ENCODE results near the gene PSAPL1.

PSAPL1 gene

DNA sequence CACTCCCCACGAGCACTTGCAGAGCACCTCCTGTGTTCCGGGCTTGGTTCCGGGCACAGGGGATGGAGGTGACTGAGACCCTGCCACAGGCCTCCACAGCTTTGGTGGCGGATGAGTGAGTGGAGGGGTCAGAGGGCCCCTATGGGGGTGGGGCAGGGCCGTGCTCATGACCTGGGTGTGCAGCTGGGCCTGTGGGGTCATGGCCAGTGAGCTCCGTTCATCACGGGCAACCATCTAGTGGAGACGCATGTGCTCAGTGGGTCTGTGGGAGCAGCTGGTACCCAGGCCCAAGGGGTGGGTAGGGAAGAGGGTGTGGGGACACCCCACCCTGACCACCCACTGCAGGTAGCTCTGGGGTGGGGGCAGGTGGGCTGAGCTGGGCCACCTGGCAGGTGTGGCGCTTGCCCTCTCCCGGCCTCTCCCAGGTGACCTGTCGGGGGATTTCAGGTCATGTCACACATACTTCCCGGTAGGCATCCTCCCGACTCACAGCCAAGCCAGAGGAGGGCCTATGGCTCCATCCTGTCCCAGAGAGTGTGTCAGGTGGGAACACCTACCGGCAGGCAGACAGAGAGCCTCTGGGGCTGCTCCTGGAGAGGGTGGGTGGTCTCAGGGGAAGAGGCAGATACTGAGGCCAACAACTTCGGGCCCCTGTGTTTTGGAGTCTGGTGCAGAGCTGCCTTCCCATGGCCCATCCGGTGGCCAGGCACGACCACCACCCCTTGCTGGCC, 3.6 kb downstream of the PSAPL1 start:
- DNase-seq (ENCODE audit: low spot score): no peak

DNA sequence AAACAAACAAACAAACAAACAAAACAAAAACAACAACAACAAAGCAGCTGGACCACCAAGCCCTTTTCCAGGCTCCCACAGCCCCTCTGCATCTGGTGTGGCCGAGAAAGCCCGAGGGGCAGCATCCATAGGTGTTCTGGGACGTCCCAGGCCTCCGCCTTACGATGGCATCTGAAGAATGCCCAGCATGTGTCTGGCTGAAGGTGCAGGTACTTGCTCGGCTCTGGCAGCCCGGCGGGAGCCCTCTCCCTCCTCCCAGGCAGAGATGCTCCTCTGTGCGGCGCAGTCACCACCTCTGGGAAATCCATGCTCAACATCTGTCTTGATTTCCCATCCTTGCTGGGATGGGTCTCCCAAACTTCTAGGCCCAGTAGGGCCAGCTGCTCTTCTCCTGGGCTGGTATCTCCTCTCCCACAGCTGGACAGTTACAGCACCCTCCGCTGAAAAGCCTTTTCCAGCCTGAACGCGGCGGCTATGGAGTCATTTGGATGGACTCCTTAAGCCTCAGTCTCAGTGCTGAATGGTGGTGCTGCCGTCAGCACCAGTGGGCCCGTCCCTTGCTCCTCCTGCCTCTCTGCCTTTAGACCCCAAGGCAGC, 4.3 kb downstream of the PSAPL1 start:
- DNase-seq (ENCODE audit: low spot score): no peak

DNA sequence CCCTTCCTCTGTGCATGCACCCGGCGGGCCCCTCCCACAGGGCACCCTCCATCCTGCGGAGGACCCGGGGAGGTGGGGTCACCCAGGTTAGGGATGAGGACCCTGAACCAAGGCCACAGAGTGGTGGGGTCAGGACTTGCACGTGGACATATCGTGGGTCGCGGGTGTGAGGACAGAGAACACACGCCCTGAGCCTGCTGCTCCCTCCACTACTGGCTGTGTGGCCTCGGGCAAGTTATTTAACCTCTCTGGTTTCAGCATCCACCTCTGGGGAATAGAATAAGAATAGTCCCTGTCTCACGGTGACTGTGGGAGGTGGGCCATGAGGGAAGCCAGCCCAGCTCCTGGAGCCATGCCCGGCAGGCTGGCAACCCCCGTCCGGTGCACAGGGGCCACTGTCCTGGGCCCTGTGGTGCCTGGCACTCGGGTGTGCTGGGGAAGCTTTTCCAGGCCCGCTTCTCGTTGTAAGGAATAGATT, 5.1 kb downstream of the PSAPL1 start:
- DNase-seq (ENCODE audit: low spot score): no peak

DNA sequence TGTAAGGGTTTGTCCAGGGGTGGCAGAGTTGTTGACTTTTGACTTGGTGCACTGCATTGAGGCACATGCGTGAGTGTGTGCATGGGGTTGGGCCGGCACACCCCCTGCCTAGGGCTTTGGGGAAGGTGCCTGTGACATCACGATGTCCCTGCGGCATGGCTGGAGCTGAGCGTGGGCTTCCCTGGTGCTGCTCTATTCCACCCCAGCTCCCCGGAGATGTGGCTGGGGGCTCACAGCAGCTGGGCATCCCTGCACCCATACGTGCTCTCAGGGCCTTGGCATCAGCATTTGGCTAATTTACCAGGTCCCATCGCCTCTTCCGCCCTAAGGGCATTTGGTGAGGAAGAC, 5.7 kb downstream of the PSAPL1 start:
- DNase-seq (ENCODE audit: low spot score): no peak

DNA sequence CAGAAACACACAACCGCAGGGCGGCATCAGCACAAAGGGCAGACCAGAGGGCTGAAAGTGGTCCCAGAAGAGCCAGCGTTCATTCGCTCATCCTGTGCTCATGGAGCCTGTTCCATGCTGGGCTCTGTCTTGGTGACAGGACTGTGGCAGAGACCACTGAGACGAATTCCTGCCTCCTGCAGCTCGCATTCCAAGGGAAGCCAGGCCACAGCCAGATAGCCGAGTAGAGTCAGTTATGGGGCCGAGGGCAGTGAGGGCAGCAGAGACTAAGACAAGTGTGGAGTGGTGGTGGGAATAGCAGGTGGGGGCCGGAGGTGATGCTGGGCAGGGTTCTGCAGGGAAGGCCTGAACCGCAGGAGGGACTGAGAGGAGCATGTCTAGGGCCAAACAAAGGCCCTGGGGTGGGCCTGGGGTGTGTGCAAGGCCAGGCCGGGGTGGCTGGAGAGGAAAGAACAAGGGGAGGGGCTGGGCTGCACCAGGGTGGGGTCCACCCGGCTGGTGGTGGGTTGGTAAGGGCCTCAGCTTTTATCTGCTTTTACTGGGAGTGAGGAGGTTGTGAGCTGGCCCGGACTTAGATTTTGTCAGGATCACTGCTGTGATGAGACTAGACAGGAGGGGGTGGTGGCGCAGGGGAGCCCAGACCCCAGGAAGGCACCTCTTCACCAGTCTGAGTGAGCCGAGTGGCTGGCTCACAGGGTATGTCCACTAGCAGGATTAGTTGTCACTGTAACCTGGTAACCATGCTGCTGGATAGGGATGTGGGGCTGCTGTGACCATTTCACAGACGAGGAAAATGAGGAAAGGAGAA, 6.3 kb downstream of the PSAPL1 start:
- no peak for DNase-seq (ENCODE audit: low spot score)

DNA sequence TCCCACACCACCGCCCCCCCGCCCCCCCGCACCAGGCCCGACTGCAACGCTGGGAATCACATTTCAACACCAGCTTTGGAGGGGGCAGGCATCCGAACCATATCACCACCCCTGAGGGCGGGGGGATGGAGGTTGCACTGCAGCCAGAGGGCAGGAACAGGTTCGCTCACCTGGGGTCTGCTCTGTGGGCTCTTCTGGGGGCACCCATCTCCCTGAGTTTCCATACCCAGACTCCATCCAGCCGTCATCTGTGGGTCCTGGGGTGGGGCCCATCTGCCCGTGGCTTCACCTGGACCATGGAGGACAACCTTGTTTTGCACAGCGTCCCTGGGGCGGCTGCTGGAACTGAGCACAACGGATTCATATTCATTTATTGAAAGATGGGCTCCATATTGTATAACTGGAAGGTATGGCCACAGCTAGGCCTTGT, 6.9 kb downstream of the PSAPL1 start:
- no peak for DNase-seq (ENCODE audit: low spot score)

DNA sequence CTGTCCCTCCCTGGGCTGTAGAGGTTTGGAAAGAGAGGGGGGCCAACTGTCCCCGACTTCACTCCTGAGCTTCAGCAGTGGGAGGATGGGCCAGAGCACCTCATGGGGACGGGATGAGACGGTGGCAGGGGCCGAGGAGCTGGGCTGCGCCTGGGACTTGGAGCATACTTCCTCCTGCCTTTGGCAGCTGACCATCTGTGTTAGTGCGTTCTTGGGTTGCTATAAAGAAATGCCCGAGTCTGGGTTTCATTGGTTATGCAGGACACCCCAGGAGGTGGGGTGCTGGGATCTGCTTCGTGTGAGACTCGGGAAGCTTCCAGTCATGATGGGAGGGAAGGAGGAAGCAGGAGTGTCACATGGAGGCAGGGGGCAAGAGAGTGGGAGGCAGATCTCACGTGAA, 7.4 kb downstream of the PSAPL1 start:
- DNase-seq (ENCODE audit: low spot score): no peak

DNA sequence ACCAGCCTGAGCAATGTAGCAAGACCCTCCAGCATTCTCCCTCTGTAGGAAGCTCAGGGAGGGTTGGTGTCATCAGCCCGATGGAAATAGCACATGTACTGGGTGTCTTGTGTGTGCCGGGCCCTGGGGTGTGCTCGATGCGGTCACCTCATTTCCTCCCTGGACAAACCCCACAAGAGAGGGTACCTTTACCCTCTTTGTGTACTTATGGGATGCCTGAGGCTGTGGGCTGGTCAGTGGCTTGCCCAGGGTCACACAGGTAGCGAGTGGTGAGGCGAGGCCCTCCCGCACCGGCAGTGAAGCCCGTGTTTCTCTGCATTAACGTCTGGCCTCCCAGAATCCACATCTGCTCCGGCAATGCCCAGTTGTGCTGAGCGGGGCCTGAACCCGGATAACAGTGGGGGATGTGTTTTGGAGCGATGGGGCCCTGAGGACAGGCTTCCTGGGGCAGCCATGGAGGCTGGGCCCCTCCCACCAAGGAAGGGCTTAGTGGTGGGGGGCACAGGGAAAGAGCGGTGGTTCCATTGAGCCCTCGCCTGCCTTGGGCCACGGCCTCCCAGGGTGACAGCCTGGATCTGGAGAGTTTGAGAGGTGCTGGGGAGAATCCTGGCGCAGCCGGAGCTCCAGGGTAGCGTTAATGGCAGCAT, 8.1 kb downstream of the PSAPL1 start:
- no peak for DNase-seq (ENCODE audit: low spot score)

DNA sequence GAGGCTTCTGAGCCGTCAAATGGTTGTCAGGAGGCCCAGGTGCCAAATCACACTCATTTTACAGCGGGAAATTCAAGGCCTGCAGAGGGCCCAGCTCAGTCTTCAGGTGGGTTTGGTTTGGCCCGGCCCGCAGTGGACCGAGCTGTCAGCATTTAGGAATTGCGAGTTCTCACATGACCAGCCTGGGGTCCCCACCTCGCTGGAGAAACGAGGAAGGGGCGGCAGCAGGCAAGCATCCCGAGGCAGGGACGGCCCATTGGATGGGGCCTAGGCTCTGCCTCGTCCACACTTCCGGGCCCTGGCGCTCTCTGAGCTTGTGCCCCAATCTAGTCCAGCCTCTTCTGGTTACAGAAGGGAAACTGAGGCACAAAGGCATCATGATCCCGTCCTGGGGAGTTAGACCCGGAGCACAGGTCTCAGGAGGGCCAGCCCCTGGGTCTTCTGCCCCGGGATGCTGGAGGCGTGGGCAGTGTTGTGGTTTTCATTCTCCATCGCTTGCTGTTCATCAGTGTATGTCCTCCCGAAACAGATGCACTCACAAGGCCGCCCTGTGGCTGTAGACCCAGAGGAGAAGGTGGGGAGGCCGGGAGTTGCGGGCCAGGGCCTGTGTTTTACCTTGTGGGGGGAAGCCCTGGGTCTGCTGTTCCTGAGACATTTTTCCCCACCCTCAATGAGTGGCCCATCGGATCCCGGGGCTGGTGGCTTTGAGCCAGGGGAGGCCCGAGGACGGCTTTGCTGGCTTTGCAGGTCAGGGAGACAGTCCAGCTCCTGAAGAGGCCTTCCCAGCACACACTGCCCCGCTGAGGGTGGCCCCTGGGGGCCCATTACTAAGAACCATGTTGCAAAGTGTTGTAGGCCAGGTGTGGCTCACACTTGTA, 8.9 kb downstream of the PSAPL1 start:
- no peak for DNase-seq (ENCODE audit: low spot score)

DNA sequence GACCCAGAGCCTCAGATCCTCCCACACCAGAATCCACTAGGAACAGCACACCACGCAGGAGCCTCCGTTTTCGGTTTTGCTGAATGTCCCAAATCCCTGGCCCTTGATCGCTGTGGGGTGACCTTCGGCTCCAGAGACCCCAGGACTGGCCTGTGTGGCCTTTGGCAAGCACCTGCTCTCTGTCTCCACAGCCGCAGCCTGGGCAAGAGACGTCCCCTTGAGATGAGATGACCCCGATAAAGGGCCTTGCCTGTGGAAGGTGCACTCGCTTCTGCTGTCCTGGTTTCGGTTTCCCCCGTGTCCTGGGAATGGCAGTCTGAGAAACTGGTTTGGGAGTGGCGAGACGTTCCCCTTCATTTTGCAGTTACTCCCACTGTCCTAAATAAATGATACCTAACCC, 9.6 kb downstream of the PSAPL1 start:
- no peak for DNase-seq (ENCODE audit: low spot score)

DNA sequence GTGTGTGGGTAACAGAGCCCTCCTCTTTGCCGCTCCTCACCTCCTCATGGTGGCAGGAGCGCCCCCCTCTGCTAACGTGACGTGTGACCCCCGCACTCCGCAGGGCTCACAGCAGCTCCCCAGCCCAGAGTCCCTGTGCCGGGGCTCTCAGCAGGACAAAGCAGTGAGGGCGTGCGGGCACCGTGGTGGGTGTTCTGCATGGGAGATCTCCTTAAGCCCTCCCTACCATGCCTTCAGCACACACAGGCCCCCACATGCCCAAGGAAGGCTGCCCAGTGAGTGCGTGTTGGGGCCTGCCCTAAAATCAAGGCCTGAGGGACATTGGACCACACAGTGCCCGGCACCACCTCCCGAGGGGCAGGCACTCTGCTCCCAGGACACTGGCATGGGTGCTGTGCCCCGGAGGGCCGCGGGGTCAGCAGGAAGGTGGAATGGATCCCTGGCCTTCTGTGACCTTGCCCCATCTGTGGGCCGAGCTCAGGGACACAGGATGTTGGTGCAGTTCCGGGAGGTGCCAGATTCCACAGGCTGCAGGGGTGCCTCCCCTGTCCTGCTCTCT, 10.1 kb downstream of the PSAPL1 start:
- DNase-seq (ENCODE audit: low spot score): no peak

DNA sequence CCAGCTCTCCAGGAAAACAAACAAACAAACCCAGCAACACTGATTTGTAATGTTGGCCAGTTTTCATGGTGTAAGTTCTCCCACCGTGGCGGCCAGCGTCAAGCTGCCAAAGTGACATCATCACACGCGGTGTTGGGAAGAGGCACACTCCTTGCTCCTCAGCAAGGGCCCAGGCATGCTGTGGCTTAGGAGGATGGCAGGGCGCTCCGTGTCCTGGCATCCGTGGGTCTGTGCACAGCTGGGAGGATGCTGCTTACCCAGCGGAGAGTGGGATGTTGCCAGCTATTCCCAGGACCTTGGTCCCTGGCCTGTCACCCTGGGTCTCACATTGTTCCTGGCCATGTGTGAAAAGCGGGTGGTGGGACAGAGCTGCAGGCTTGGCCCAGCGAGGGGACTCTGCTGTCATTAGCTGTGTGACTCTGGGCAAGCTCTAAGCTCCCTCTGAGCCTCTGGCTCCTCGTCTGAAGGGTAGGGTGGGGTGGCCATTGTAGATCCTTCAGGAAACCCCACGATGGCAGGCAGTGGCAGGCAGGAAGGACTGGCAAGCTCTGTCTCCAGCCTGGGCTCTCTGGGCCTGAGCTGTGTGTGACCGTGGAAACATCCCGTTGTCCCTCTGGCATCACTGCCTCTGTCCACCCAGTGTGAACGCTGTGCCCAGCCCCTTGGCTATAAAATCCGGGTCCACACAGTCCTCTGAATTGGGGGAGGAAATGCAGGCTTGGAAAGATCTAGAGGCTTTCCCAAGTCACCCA, 10.8 kb downstream of the PSAPL1 start:
- no peak for DNase-seq (ENCODE audit: low spot score)

DNA sequence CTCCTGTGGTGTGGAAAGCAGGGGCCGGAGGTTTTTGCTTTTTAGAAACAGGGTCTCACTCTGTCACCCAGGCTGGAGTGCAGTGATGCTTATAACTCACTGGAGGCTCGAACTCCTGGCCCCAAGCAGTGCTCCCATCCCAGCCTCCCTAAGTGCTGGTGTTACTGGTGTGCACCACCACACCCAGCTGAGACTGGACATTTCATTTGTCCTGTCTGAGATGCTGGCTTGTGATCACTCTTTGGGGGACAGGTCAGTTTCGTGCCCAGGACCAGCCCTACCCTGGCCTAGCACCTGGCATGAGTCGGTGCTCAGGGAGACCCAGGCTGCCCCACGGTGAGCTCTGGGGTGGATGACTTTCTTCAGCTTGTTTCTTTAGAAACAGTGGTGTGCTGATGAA, 11.3 kb downstream of the PSAPL1 start:
- no peak for DNase-seq (ENCODE audit: low spot score)

DNA sequence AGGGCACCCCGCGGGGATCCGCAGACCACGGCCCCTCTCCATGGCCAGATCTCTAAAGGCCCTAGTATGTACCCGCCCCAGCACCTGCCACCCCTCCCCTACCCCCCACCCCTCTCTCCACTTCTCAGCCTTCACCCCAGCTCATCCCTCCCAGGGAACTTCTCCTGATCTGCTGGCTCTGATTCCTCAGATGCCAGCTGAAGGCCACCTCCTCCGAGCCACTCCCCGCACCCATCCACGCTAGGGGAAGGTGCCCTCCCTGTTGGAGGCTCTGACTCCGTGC, 11.9 kb downstream of the PSAPL1 start:
- DNase-seq (ENCODE audit: low spot score): no peak

DNA sequence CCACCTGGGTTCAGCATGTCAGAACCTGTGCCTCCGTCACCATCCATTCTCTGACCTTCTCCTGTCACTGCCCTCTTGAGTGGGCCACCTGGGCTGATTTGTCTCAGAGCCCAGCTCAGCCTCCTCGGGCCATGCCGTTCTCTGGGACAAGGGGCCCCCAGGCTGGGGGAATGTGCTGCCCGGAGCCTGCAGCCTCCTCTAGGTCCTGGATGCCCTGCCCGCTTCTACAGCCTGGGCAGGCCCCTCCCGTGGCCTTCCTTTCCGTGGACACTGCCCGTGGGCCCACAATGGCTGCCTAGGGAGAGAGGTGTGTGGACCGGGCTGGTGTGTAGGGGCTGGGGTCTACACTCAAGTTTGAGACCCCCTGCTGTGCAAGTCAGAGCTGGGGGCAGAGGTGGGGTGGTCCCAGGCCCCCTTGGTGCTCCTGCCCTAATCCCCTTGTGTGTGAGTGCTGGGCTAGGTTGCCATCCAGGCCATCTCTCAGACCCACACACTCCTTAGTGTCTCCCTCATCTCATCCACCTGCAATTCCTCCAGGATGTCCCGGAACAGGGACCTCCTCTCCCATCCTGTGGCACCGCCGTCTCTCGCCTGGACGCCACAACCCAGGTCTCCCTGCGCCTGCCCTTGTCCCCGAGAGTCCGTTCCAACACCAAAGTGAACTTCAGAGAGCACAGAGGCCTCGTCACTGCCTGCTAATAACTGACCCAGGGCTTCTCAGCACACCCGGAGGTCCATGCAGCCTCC, 12.4 kb downstream of the PSAPL1 start:
- DNase-seq (ENCODE audit: low spot score): no peak

DNA sequence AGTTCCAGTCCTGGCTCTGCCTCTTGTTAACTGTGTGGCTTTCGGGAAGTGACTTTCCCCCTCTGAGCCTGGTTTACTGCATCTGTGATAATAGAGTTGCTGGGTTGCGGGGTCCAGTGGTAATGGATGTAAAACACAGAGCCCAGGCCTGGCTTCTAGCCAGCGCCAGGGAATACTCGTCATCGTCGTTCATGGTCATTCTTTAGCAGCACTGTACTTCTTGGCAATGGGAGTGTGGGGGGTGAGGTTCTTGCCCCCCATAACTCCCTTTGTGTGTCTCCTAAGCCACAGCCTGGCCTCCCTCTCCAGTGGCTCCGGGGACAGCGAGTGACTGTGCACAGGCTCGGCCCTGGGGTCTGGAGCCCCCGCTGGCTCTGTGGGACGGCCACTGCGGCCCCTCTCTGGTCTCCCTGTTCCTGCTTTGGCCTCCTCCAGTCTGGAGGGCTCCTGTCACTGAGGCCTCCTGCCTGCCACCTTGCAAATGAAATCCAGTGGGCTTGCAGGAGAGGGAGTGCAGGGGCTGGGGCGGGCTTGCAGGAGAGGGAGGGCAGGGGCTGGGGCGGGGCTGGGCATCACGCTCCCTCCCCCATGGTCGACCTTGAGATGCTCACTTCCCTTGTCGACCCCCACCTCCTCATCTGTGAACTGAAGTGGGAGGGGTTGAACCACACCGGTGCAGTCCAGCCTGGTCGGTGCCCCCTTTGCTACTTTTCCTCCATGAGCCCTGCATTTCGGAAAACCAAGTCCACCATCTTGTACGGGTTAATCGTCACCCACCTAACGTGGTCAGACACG, 13.2 kb downstream of the PSAPL1 start:
- DNase-seq (ENCODE audit: low spot score): no peak

DNA sequence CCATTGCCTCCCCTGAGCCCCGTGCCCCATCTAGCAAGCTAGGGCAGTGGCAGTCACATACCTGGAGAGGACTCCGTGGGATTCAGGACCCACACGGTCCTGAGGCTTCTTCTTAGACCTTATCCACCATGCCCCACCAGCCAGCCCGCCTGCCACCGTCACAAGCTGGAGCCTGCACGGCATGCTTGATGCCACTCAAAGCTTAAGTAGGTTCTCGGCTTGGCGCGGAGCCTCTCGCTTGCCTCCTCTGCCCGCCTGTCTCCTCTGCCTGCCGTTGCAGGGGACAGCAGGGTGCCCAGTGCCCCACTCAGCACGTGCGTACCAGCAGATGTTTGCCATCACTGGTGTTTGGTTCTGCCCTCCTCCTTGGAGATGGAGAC, 14.1 kb downstream of the PSAPL1 start:
- DNase-seq (ENCODE audit: low spot score): no peak

DNA sequence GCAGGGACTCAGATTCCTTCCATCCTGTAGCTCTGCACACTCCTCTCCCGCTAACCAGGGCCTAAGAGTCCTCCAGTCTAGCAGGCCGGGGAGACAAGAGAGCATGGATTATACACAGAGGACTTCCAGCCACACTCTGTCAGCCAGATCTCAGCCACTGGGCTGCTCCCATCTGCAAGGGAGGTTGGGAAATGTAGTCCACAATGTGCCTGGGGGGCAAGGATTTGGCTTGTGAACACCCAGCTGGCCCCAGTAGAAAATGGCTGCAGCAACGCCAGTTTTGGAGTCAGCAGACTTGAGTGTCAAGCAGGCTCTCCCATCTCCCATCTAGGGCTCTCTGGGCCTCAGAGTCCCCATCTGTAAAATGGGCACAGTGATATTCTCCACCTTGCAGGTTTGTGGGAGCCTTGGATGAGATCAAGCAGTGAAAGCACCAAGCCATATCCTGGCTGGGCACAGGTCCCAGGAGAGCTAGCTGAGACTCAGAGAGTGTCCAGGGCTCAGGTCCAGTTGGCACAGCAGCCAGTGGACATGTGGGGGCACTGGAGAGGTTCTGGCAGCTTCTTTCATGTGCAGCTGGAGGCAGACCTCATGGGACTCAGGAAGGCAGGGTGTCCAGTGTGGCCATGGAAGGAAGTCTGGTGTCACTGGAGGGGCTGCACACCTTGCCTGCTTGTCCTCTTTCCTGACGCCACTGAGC, 14.6 kb downstream of the PSAPL1 start:
- no peak for DNase-seq (ENCODE audit: low spot score)

All from CD4-positive, alpha-beta T cell treated with Interleukin-15 for 4 hours (primary cell).